ENCODE results near the gene ABCA2. TPM values are rescaled to one million over a fixed set of nuclear protein-coding genes. Genes with fewer than 3 reads are reported as not detected.

ABCA2 gene
- total and polyA plus RNA-seq, 9 of the 15 experiments (the other 6 are each of a cell fraction or from before 2014, with no cell fraction given) = 0.69 to 16.3 (median 6.1) TPM; not detected in 2

GRCh38 chr9:136978865-136979544 is 49.0 kb downstream of the ABCA2 start:
- peak; percentile 12 for ATAC-seq
- Histone ChIP-seq H3K9me3 (replicated peaks; ENCODE audit: control insufficient read depth, insufficient read depth, low read depth, low read length) (no peaks in the 10 kb centered on the region), H3K4me2 (ENCODE audit: insufficient read depth, low read length) (peak overlapping the region; percentile 79), H3K36me3 (ENCODE audit: control insufficient read depth, insufficient read depth, low read length) (no peaks in the 10 kb centered on the region), H2AFZ (ENCODE audit: low read depth, low read length) (peak overlapping the region; percentile 82), H3K4me3 (peak overlapping the region; percentile 37), H4K20me1 (replicated peaks; ENCODE audit: control insufficient read depth, insufficient read depth, low read length) (no peaks in the 10 kb centered on the region), H3K27ac (ENCODE audit: extremely low read depth, low read depth, low read length) (peak overlapping the region; percentile 44; the same call in 1 of the 3 replicates), H3K79me2 (ENCODE audit: control insufficient read depth, insufficient read depth, low read length) (no peaks in the 10 kb centered on the region), H3K9me1 (ENCODE audit: control insufficient read depth, insufficient read depth, low read length) (no peaks in the 10 kb centered on the region), H3K27me3 (ENCODE audit: control insufficient read depth in 2 of 2, insufficient read depth in 2 of 2, low read length in 2 of 2) (no peaks in the 10 kb centered on the region), H3K9ac (ENCODE audit: insufficient read depth in 1 of 2, low read depth in 2 of 2, low read length in 2 of 2) (peak overlapping the region; percentile 25 to 89; a peak in 3 of 4 replicates), H3K4me1 (replicated peaks in 1 of 2; ENCODE audit: control insufficient read depth in 2 of 2, insufficient read depth in 2 of 2, low read length in 2 of 2) (peaks cover 9 to 95% of the 10 kb centered on the region in 2 experiments; a peak in 4 of 5 replicates)
- ChIA-PET CTCF (ENCODE audit: low intra/inter-chr PET ratio) (no interaction called here), POLR2A (interaction anchor here (0.6 to 1.5 kb wide), 3 partner anchors 10 to 107 kb away, joined by 3 to 5 read pairs (median 4); no protein-coding TSS in a partner anchor)
- WGBS (ENCODE audit: insufficient coverage, low coverage, missing lambda C conversion rate) = 29% methylated on average over 29 of the region's 41 CpGs
- intact Hi-C loops (cut with micrococcal nuclease) (no loop called here), in situ Hi-C loops (cut with MboI) (no loop called here)
- DNase-seq (ENCODE audit: extremely low read depth in 1 of 4, low spot score in 3 of 4) = no peak
- no peak for FAIRE-seq
- BruUV-seq (replicated peaks) = no TSS peak
- TF ChIP-seq NONO (IDR thresholded peaks at IDR 0.05; ENCODE audit: low read depth in 2 of 2, low read length in 1 of 2) (0 out of 4 replicates have a peak, but pooled peaks of 1 of the 2 experiments have one; percentile 22), CTCF (IDR thresholded peaks at IDR 0.05 in 2 of 3, conservative IDR thresholded peaks at IDR 0.05 in 1 of 3; ENCODE audit: insufficient read depth in 2 of 3, low read depth in 1 of 3, low read length in 3 of 3) (0 out of 6 replicates have a peak, but pooled peaks of 1 of the 3 experiments have one; percentile 2), ZNF408 (CRISPR knock-in tag; IDR thresholded peaks at IDR 0.05; ENCODE audit: low read depth) (no peak), MAZ (CRISPR knock-in tag; conservative IDR thresholded peaks at IDR 0.05 in 1 of 2, IDR thresholded peaks at IDR 0.05 in 1 of 2) (peak in 1 of 2 experiments; percentile 63; a peak in 2 of 4 replicates), ZFX (CRISPR knock-in tag; IDR thresholded peaks at IDR 0.05) (peak; percentile 51), RB1 (IDR thresholded peaks at IDR 0.05; ENCODE audit: low read depth) (peak; percentile 17; the same call in 1 of the 2 replicates), THAP12 (CRISPR knock-in tag; IDR thresholded peaks at IDR 0.05) (peak; percentile 58; the same call in 1 of the 2 replicates), ZBTB9 (CRISPR knock-in tag; IDR thresholded peaks at IDR 0.05) (peak; percentile 66; the same call in 1 of the 2 replicates), EGR1 (conservative IDR thresholded peaks at IDR 0.05) (peak; percentile 76), TOE1 (IDR thresholded peaks at IDR 0.05; ENCODE audit: borderline replicate concordance) (no peak), TOE1 (CRISPR knock-in tag; IDR thresholded peaks at IDR 0.05; ENCODE audit: borderline replicate concordance, low read depth) (no peak), TRIM25 (IDR thresholded peaks at IDR 0.05; ENCODE audit: borderline replicate concordance) (no peak)
